NCI-H2196 (cell line): Measurements from ENCODE around the gene TKTL1.
"Not testable (repeated sequence)": the region's sequence is repeated elsewhere in the genome, so short reads cannot be mapped to it uniquely, and the experiment has no call there.

ENCODE experiments used
- DNase-seq: peaks from one replicate; lab custom pipeline; 2025; ENCODE audit not compliant: unreplicated experiment; lab: John Stamatoyannopoulos, UW

The TKTL1 gene

DNA sequence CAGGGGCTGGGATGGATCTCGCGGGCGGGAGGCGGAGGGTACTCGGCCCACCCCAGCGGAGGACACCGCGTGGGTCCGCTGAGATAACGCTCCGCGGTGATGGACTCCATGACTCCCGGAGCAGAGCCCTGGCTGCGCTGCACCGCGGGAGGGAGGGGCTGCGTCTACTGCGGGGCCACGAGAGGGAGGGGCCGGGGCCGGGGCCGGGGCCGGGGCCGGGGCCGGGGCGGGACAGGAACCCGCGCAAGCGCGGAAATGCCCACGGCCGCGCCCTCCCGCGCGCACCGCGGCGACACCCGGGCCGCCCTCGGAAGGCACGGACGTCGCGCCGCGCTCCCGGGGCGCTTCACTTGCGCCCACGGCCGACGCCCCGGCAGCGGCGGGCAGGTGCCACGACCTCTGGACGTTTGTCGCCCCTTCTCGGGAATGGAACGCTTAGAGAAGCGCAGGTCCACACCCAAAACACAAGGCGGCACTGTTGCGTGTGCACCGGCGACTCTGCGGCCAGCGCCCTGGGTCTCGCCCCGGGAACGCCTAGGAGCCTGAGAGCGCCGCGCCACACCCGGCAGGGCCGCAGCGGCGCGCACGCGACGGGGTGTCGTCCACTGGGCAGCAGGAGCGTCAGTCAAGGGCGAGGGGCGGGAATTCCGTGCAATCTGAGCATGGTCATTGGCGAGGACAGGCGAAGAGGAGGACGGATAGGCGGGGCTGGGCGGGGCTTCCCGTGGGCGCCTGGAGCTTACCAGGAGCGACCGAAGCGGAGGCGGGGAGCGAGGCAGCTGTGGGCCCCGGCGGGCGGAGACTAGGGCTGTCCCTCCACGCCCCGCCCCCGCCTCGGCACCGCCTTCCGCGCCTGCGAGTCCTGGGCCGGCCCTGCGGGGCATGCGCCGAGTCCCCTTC lies 46.1 kb downstream of the TKTL1 start:
- not testable (repeated sequence) for DNase-seq

DNA sequence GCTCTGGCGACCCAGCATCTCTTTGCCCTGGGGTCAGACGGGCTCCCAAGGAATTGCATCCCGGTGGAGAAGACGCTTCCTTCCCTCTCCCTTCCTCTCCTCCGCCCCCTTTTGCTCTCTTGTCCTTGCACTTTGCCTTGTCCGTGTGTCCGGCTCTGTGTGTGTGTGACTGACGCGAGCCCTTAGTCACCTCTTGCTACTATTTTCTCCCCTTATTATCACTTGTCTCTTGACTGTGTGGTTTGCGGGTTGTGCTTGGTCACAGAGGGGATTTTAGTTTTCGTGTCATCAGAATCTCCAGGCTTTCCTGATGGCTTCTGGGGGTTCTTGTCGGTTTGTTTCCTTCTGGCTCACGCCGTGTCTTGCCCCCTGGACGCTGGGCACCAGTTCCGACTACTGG lies 47.5 kb downstream of the TKTL1 start:
- not testable (repeated sequence) for DNase-seq

DNA sequence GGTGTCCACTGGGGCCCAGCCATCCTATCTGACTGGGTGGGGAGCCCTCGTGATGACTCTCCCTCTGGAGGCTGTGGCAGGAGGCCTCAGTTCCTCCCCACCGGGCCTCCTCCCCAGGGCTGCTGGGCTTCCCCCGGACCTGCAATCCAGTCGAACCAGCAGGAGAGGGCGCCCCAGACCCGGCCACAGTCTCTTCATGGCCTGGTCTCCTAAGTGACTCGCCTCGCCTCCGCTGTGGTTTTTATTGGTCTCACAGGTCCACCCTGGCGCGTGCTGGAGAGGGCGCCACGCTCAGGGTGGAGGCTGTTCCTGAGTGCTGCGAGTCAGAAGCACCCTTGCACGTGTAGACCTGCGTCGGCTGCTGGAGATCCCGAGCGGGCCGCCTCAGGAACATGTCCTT lies 48.0 kb downstream of the TKTL1 start:
- not testable (repeated sequence) for DNase-seq

DNA sequence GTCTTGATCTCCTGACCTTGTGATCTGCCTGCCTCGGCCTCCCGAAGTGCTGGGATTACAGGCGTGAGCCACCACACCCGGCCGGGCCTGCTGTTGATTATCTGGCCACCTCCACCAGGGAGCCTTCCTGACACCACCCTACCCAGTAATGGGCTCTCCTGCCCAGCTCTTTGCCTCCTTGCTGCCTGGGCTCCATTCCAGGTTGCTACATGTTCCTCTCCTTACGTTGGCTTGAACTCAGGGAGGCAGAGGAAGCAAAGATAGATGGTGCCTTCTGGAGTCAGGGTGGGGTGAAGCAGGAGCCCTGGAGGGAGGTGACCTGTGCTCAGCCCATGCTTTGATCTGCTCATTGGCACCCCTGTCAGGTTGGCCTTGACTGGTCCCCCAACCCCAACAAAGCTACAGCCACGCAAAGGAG lies 52.5 kb downstream of the TKTL1 start:
- no peak for DNase-seq

DNA sequence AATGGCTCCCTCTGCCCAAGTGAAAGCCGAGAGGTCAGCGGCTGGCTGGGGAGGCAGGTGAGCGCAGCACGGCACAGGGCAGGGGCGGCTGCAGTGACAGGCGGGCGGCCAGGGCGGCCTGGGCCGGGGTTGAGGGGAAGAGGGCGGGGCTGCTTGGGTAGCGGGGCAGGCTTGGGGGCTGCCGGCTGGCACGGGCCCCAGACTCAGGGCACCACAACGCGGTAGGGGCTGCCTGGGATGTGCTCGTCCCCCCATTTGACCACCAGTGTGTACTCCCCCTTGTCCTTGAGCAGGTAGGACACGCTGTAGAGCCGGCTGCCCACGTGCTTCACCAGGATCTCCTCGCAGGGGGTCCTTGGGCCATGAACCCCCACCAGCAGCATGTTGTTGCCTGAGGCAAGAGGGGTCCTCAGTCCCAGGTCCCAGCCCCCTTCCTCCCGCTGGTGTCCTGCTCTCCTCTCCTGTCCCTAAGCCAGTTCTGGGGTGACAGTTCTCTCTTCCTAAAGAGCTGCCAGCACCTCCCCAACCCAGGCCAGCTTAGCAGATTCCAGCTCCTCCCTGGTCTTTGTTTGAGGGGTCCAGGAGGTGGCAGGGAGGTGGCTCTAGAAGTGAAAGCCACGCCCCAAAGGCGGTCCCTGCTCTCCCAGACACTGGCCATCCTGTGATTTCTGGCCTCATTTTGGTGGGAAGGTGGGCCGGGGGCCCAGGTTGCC lies 53.2 kb downstream of the TKTL1 start:
- DNase-seq: no peak

DNA sequence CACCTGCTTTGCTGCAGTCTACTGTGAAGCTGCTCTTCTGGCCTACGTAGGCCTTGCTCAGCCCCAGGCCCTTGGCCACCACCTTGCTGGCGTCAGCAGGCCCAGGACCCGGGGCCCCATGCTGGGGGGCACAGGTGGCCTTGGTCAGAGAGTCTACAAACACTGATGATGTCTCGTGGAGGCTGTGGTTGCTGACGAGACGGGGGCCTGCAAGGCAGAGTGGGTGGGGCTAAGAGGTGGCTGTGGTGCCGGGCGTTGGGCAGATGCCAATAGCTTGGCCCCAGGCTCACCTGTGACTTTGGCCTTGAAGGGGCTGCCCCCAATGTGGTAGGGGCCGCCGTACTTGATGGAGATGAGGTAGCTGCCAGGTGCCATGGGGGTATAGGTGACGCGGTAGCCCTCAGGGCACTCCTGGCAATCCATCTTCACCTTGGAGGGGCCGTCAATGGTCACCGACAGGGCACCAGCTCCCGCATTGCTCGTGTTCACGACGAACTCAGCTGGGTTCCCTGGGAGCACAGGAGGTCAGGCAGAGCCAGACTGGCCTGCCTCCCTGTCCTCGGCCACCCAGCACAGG lies 53.9 kb downstream of the TKTL1 start:
- DNase-seq: no peak

DNA sequence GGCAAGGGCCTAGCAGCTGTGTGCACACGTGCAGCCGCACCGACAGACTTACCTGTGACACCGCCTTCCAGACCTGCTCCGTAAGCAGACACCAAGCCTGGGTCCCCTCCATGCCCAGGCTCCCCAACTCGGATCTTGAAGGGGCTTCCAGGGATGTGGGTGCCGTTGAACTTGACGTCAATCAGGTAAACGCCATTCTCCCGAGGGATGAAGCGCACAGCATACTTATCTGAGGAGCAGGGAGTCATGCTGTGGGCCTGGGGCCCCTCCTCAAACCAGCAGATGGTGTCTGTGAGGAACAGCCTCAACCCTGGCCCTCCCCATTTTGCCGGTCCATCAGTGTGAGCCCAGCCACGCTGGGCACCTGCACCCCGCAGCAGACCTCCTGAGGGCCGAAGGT lies 54.4 kb downstream of the TKTL1 start:
- no peak for DNase-seq

DNA sequence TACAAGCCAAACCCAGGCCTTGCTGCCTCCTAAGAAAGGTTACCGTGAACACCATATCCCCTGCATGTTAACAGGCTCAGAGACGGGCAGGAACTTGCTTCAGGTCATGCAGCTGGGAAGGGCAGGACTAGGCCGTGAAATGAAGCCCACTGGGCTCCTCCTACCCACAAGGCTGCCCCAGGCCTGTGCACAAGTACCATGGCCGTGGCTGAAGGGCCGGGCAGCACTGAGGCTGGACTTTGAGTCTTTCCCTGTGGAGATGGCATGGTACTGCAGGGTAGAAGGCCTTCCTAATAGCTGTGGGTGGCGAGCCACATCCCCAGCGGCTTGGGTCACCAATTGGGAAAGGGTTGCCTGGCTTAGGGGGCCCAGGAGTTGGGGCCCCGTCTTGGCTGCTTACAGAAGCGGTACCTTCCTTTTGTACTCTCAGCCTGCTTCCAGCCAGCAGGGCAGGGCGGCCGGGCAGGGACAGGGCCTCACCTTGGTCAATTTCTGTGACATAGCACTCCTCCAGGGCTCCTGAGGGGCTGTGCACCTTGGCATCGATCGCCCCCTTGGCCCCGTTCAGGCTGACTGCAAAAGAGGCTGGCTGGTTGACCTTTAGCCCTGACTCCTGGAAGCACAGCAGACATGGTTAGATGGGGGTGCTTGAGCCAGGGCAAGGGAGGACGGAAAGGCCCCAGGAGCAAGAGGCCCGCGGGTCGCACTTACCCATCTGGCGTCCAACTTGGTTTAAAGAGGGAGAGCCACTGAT lies 55.0 kb downstream of the TKTL1 start:
- DNase-seq: no peak

DNA sequence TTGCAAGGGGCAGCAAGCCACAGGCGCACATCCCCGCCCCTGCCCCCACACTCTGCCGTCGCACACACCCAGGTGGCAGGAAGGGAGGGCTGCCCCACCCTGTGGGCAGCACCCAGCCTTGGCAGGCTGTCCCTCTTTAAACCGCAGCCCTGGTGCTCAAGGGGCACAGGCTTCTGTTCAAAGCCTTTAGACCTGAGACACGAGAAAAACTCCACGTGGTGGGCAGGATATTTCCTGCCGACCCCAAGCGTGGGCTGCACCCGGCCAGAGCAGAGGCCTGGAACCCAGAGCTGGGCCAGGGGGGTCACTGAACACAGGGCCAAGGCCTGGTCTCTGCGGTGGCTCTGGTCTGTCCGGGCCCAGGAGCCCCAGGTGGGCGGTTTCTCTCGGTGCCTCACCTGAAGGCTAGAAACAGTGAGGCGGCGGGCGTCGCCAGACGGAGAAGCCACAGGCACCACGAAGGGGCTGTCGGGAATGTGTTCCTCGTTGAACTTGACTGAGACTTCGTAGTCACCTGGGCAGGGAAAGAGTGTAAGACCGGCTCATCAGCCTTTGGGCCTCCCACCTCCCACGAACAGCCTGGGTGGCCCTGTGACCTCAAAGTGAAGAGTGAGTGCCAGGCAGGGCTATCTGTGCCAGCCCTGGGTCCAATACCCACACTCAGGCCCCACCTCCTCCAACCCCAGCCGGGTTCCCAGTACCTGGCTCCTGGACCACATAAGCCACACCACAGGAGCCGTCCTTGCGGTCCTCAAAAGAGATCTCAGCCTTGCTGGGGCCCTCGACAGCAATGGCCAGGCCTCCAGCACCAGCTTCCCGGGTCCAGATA lies 55.8 kb downstream of the TKTL1 start:
- DNase-seq: no peak

DNA sequence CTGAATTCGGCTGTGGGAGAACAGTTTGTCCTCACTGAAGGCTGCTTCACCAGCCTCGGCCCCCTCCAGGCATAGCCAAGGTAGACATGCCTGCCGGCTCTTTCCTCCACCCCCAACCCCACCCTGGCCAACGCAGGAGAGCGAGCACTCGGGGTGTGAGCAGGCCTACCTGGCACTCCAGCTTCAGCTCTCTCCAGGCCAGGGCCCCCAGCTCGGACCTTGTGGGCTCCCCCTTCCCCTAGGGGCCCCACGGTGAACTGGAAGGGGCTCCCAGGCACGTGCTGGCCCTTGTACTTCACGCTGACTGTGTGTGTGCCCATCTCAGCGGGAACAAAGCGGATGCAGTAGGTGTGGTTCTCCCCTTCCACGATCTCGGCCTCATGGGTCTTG lies 56.4 kb downstream of the TKTL1 start:
- DNase-seq: no peak

DNA sequence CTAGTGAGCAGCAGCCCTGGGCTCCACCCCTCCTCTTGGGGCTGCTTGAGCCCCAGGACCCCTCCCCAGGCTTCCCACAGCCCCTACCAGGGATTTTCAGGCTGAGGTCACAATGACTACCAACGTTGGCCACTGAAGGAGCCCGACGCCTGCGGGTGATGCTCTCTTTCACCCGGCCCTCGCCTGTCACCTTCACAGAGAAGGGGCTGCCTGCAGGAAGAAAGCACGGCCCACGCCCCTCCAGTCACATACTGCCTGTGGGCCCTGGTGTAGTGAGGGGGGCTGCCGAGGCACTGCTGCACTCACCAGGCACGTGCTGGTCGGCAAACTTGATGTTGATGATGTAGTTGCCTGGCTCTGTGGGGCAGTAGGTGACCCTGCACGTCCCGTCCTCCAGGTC lies 56.9 kb downstream of the TKTL1 start:
- DNase-seq: no peak

DNA sequence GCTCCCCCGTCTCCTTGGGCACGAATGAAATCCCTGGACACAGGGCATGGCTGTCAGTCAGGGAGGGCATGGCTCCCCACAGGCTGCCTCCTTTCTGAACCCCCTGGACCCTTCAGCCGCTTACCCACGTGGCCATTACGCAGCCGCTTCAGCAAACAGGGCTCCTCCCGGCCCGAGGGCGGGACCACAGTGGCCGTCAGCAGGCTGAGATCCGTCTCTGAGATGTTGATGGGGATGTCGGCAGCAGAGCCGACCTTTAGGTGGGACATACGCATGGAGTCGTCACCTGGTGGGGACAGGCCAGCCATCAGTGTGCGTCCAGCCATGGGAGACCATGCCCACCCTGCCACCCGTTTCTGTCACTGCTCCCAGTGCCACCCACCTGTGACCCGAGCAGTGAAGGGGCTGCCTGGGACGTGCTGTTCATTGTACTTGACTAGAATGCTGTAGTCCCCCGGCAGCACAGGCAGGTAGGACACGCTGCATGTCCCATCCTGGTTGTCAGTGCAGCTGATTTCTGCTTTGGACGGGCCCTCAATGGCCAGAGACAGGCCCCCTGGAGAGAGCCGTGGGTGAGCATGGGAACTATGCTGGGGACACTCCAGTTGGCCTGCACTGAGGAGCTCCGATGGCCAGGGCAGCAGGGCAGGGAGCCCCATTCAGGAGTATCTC lies 57.7 kb downstream of the TKTL1 start:
- DNase-seq: no peak

DNA sequence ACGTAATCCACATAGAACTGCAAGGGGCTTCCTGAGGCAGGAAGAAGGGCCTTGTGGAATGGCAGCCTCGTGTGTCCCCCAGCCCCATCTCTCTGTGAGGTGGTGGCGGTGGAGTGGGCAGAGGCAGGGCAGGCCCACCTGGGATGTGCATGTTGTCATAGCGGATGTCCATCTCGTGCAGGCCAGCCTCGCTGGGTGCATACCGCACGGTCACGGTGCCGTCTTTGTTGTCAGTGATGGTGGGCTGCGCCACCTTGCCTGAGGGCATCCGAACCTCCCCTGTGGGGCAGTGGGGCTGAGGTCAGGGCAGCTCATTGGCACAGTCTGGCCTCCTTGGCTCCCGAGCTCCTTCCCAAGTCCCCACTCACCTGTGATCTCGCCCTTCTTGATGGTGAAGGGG lies 58.4 kb downstream of the TKTL1 start:
- no peak for DNase-seq

DNA sequence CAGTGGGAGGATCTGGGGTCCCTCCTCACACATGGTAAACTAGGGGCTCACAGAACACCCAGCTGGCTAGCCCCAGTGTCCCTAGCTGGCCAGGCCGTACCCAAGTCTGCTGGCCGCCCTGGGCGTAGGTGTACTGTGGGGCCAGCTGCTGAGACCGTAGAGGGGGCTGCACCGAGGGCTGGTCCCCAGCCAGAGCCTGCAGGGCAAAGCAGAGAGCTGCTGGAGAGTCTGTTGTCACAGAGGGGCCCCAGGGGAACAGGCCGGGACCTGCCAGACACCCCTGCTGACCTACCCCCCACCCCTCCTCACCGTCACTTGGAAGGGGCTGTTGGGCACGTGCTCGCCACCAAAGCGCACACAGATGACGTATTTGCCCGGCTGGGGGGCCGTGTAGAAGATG lies 58.9 kb downstream of the TKTL1 start:
- DNase-seq: no peak

DNA sequence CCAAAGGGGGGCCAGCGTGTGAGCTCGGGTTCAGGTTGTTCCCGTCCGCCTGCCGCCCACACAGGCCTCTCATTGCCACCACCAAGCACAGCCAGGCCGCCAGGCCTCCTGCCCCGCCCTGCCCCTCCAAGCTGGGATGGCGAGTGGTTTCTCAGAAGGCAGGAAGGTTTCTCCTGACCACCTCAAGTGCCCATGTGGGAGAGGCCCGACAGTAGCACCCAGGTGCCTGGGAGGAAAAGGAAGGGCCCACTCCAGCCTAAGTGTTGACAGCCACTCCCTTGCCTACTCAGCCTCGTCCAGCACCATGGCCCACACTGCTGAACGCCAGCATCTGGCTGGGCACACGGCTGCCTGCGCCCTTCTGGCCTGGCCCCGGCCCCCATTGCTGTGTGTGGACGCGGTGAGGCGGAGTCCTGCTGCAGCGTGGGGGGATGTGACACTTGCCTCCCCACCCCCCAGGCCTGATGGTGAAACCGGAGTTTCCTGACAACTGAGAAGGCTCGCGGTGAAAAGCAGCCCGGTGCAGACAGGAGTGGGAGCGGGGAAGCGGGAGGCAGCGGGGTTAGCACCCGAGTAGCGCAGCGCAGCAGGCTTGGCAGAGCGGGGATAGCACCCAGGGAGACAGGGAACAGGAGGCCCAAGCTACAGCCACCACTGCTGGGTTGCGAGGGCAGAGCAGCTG lies 59.6 kb downstream of the TKTL1 start:
- no peak for DNase-seq

DNA sequence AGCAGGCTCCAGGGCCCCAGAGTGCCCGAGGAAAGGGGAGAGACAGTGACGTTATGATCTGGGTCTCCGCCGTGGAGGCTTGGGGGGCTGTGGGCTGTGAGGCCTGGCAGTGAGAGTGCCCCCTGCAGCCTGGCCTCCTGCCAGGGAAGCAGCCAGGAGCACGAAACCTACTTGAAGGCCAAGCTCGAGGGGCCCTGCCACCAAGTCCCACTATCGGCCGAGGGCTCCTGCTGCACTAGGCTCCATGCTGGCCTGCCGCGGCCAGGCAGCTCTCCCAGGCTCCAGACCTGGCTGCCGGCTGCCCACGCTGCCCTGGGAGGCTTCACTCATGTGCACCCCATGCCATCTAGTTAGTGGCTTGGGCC lies 60.2 kb downstream of the TKTL1 start:
- DNase-seq: no peak

DNA sequence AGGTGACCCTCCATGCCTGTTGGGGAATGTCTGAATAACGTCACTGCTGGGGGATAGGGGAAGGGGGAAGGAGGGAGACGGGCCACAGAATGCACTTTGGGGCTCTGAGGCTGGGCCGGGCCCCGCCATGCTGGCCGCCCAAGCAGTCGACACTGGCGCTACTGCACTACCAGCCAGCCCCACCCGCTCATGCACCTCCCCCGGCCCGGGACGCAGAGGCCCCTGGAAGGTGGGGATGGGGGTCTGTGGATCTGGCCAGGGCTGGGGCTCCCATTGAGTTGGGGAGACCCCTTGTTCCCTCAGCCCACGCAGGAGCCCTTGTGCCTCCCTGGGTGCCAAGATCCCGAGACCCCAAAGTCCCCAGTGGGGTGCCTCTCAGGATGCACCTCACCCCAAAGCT lies 61.0 kb downstream of the TKTL1 start:
- DNase-seq: no peak

DNA sequence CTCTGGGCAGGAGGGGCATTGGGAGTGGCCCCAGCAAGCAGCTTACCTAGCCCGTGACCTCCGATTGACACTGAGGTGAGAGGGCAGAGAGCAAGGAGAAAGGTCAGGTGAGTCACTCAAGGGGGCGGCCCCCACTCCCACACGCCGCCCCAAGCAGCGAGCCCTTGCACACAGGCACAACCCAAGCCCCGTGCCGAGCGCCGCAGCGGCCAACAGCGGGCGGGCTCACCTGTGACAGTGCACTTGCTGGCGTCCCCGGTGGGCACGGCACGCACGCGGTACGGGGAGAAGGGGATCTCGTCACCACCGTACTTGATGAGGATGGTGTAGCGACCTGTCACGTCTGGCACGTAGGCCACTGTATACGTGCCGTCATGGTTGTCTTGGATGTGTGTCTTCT lies 61.6 kb downstream of the TKTL1 start:
- no peak for DNase-seq

DNA sequence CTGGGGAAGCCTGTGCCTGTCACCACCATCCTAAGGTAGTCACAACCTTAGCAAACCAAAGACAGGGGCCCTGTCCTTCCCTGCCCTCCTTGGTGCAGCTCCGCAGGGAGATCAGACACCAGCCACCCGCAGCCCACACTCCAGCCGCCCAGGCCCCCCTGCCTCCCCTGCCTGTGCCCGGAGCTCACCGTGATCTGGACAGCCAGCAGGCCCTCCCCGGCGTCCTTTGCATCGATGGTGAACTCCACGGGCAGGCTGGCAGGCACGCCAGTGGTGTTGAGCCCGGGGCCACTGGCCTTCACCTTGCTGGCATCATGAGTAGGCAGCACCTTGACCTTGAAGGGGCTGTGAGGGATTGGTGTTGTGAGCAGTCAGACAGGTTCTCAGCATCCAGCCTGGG lies 62.4 kb downstream of the TKTL1 start:
- DNase-seq: no peak
